Esophagus squamous epithelium (tissue), 5 donors: ENCODE measurements around the gene FJX1. TPM values are rescaled to one million over a fixed set of nuclear protein-coding genes. Genes with fewer than 3 reads are reported as not detected.

ENCODE experiments used
- DNase-seq: peaks from one replicate; lab custom pipeline; 2025; lab: John Stamatoyannopoulos, UW
- H3K27ac ChIP-seq, 4 donors: fragments of 200-600 bp; sonication (generic); one replicate each; pipeline ENCODE4 v1.5.1; 2016 to 2019; ENCODE audit warnings: mild to moderate bottlenecking in 1 of 4
- H3K27me3 ChIP-seq, 4 donors: fragments of 200-600 bp; sonication (generic); 1 replicate in 3 of 4; 2 replicates in 1 of 4; pipeline versions ENCODE4 v1.5.1 to v1.6.0; 2017 to 2021; ENCODE audit warnings: antibody characterized with exemption in 1 of 4
- H3K36me3 ChIP-seq, 3 donors: fragments of 200-600 bp; sonication (generic); one replicate each; pipeline ENCODE4 v1.5.1; 2016 to 2019
- H3K4me1 ChIP-seq, 3 donors: fragments of 200-600 bp; sonication (generic); one replicate each; pipeline ENCODE4 v1.5.1; 2017 to 2019
- H3K4me3 ChIP-seq, 4 donors: fragments of 200-600 bp; sonication (generic); 1 replicate in 3 of 4; 2 replicates in 1 of 4; pipeline ENCODE4 v1.5.1; 2016 to 2019; ENCODE audit warnings: mild to moderate bottlenecking in 2 of 4, moderate library complexity in 1 of 4
- H3K9me3 ChIP-seq, 3 donors: fragments of 200-600 bp; sonication (generic); one replicate each; pipeline ENCODE4 v1.5.1; 2016 to 2019
- CTCF ChIP-seq, 6 experiments: fragments of 450-650 bp in 4 of 6; fragments of 200-600 bp in 2 of 6; sonication (generic) in 2 of 6; IDR thresholded peaks; one replicate each; pipeline ENCODE4 v1.5.1; 2016 to 2019; ENCODE audit warnings: antibody characterized with exemption in 6 of 6, mild to moderate bottlenecking in 4 of 6, moderate library complexity in 4 of 6
- POLR2A ChIP-seq, 4 donors: fragments of 450-650 bp; IDR thresholded peaks; one replicate each; pipeline ENCODE4 v1.6.1; 2017; ENCODE audit warnings: antibody characterized with exemption in 4 of 4, mild to moderate bottlenecking in 4 of 4, moderate library complexity in 3 of 4
- WGBS, 2 donors: methylation state at CpG; one replicate each; pipeline ENCODE4 v1.1.5; 2018; 5-methylcytosine and 5-hydroxymethylcytosine counted together
- intact Hi-C: fragments of 100-400 bp; cut with DNase I; formaldehyde crosslinking; loops from one replicate; pipeline ENCODE4 v1.15.0; 2022
- total RNA-seq, 4 donors: library from RNA; depleted of rRNA; stranded (reverse); fragments of >200 nt; gene quantifications; one replicate each; pipeline ENCODE4 v1.1.0, GENCODE V29; 2016
- donor health status: DM: yes; HTN: yes; CAD: no.

The FJX1 gene
- total RNA-seq, 4 donors from 2014 or later: 8.8 to 12.4 (median 11.1) TPM

GRCh38 chr11:35610631-35611030, 7.6 kb upstream of the FJX1 start:
- H3K27ac ChIP-seq: no peak overlapping the region
- H3K9me3 ChIP-seq: no peaks in the 10 kb centered on the region
- TF ChIP-seq CTCF (IDR thresholded peaks at IDR 0.05) (no peak), POLR2A (IDR thresholded peaks at IDR 0.05) (no peak)
- H3K4me3 ChIP-seq: no peak overlapping the region
- H3K36me3 ChIP-seq: no peaks in the 10 kb centered on the region
- DNase-seq: no peak
- peaks cover 0 to 3% (median 3%) of the 10 kb centered on the region in 3 donors for H3K4me1 ChIP-seq
- 81 to 84% methylated on average over 7 of the region's 7 CpGs for WGBS, 2 donors
- intact Hi-C loops: loop anchor here (10.0 kb wide), 2 partner anchors 524 to 884 kb away; no protein-coding TSS in a partner anchor
- H3K27me3 ChIP-seq: peaks cover 0 to 50% (median 0%) of the 10 kb centered on the region in 4 donors

GRCh38 chr11:35611741-35612140, 6.5 kb upstream of the FJX1 start:
- Histone ChIP-seq H3K27me3 (peaks cover 0 to 48% (median 0%) of the 10 kb centered on the region in 4 donors), H3K4me1 (peaks cover 0 to 5% (median 3%) of the 10 kb centered on the region in 3 donors), H3K27ac (no peak overlapping the region), H3K9me3 (no peaks in the 10 kb centered on the region), H3K36me3 (no peaks in the 10 kb centered on the region), H3K4me3 (no peak overlapping the region)
- whole genome bisulfite sequencing, 2 donors: 20 to 30% methylated on average over 1 of the region's 1 CpG
- intact Hi-C loops: loop anchor here (10.0 kb wide), 2 partner anchors 523 to 883 kb away; no protein-coding TSS in a partner anchor
- DNase-seq: no peak
- TF ChIP-seq POLR2A (IDR thresholded peaks at IDR 0.05): no peak

- 38 to 64% methylated on average over 1 of the region's 1 CpG for WGBS, 2 donors
- H3K4me3 ChIP-seq: no peak overlapping the region
- peaks cover 11 to 33% (median 16%) of the 10 kb centered on the region in 3 donors for H3K4me1 ChIP-seq
- TF ChIP-seq CTCF (IDR thresholded peaks at IDR 0.05): no peak
- no peak for TF ChIP-seq POLR2A (IDR thresholded peaks at IDR 0.05)
- DNase-seq: no peak
- intact Hi-C loops: loop anchor here (5.0 to 10.0 kb wide), 4 partner anchors 202 to 880 kb away; no protein-coding TSS in a partner anchor
- no peaks in the 10 kb centered on the region for H3K9me3 ChIP-seq
- no peak overlapping the region for H3K27ac ChIP-seq
- no peaks in the 10 kb centered on the region for H3K36me3 ChIP-seq
- peaks cover 0 to 64% (median 0%) of the 10 kb centered on the region in 4 donors for H3K27me3 ChIP-seq
Measured at GRCh38 chr11:35614939-35615569, 3.2 kb upstream of the FJX1 start.

- Histone ChIP-seq H3K4me3 (no peak overlapping the region), H3K27me3 (peaks cover 0 to 64% (median 0%) of the 10 kb centered on the region in 4 donors), H3K36me3 (no peaks in the 10 kb centered on the region), H3K27ac (no peak overlapping the region), H3K9me3 (no peaks in the 10 kb centered on the region), H3K4me1 (peaks cover 15 to 44% (median 18%) of the 10 kb centered on the region in 3 donors)
- no peak for DNase-seq
- 21 to 27% methylated on average over 8 of the region's 8 CpGs for WGBS, 2 donors
- intact Hi-C loops: loop anchor here (5.0 to 10.0 kb wide), 4 partner anchors 201 to 879 kb away; no protein-coding TSS in a partner anchor
- no peak for TF ChIP-seq POLR2A (IDR thresholded peaks at IDR 0.05)
- peak; percentile 43 to 84 (median 76) for TF ChIP-seq CTCF (IDR thresholded peaks at IDR 0.05)
Measured at GRCh38 chr11:35615921-35616900, 2.0 kb upstream of the FJX1 start.

- Histone ChIP-seq H3K27ac (peak overlapping the region in 3 of 4 donors; percentile 79 to 88 (median 87)), H3K4me1 (peaks cover 18 to 55% (median 20%) of the 10 kb centered on the region in 3 donors), H3K4me3 (peak overlapping the region in 2 of 4 donors; percentile 70 to 76), H3K36me3 (no peaks in the 10 kb centered on the region), H3K27me3 (peaks cover 0 to 64% (median 0%) of the 10 kb centered on the region in 4 donors), H3K9me3 (no peaks in the 10 kb centered on the region)
- DNase-seq: no peak
- no peak for TF ChIP-seq CTCF (IDR thresholded peaks at IDR 0.05)
- no peak for TF ChIP-seq POLR2A (IDR thresholded peaks at IDR 0.05)
- intact Hi-C loops: loop anchor here (5.0 to 10.0 kb wide), 4 partner anchors 200 to 878 kb away; no protein-coding TSS in a partner anchor
- 65 to 71% methylated on average over 7 of the region's 7 CpGs for WGBS, 2 donors
Measured at GRCh38 chr11:35617316-35617686, 959 bp upstream of the FJX1 start.
